GM08714 (cell line): ENCODE measurements around the gene LAMP5.

Experiments used
- H3K4me3 ChIP-seq: fragments of 200-500 bp; sonication (Bioruptor generic); 2 replicates; pipeline ENCODE4 v1.5.1; 2014; ENCODE audit warnings: mild to moderate bottlenecking, low read length, inconsistent platforms
- ZNF274 ChIP-seq: IDR thresholded peaks from 2 replicates; pipeline ENCODE4 v1.6.1; 2012; ENCODE audit warnings: mild to moderate bottlenecking, low read depth, low read length

Gene LAMP5

DNA sequence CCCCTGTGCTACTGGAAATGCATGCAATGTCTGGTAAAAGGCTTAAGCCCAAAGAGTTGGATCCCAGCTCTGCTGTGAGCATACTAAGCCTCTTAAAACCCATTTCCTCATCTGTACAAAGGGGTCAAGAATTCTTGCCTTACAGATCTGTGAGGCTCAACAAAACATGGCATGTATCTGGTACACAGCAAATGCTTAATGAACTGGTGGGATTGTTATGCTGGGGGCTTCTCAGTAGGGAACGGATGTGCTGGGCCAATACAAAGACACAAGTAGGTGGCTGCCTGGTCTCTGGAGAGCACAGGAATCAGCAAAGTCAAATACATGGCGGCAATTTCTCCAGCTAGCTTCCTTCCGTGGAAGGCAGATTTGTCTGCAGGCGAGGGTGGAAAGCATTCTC is 62.3 kb downstream of the LAMP5 start:
- TF ChIP-seq ZNF274, result no peak
- H3K4me3 ChIP-seq, result no peak overlapping the region

DNA sequence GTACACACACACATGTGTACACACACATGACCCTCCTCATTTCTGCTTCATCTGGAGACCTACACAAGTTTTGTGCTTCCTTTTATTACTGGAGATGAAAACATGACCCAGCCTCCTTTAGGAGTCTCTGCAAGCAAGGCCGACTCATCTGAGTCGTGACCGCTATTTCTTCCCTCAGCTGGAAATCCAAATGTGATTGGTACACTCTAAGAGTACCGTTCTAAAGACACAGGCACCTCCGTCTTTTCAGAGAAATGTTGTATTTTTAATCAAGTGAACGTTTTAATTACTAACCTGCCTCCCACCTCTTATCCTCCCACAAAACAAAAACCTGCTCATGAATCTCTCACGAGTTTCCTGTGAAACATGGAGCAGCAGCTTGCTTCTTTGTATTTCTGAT is 63.0 kb downstream of the LAMP5 start:
- no peak overlapping the region for H3K4me3 ChIP-seq

DNA sequence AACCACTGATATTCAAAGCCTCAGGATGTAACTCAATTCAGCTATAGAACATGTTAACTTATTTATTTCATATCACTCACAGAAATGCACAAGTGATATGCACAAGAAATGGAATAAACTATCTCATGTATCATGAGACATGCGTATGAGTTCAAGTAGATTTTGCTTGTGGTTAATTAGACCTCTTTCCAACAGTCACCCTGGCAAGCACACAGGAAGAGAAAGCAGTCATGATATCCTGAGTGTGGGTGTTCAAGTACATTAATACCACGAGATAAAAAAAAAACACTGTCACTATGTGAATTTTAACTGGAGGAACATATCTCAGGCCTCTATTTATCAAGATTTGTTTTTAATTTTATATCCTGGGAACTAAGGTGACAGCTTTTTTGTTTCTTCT is 64.2 kb downstream of the LAMP5 start:
- no peak for TF ChIP-seq ZNF274
- no peak overlapping the region for H3K4me3 ChIP-seq

More for the DNA sequence above, 63.0 kb downstream of the LAMP5 start:
- TF ChIP-seq ZNF274, result no peak
